AG10803 (cell line): ENCODE data around the gene TSBP1.

Experiments used
- DNase-seq: peaks from one replicate; pipeline ENCODE4 v3.0.0; 2010; ENCODE audit warnings: low read depth
- H3K4me3 ChIP-seq: 2 replicates; pipeline ENCODE4 v1.5.1; 2011; ENCODE audit warnings: mild to moderate bottlenecking, low read length, control low read depth
- TF ChIP-seq, protein P1 (sequence below): conservative IDR thresholded peaks from 2 replicates; pipeline ENCODE4 v1.5.1; 2011; ENCODE audit warnings: mild to moderate bottlenecking, low read length, control low read depth, inconsistent platforms

Gene TSBP1

DNA sequence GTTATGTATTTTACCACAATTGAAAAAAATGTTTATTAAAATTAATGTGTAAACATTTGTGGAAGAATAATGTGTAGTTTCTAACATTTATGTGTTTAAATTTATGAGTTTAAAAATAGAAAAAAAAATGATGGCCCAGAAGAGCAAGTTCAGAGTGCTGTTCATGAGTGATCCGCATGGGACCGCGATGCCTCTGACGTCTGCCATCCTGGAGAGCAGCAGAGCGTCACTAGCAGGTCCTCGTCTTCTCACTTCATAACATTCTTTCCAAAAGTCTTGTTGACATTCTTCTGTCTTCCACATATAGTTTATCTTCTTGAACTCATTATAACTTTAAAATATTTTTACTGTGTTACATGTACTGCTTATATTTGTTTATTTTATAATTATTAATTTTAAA lies 19.8 kb upstream of the TSBP1 start:
- TF ChIP-seq, protein P1, sequence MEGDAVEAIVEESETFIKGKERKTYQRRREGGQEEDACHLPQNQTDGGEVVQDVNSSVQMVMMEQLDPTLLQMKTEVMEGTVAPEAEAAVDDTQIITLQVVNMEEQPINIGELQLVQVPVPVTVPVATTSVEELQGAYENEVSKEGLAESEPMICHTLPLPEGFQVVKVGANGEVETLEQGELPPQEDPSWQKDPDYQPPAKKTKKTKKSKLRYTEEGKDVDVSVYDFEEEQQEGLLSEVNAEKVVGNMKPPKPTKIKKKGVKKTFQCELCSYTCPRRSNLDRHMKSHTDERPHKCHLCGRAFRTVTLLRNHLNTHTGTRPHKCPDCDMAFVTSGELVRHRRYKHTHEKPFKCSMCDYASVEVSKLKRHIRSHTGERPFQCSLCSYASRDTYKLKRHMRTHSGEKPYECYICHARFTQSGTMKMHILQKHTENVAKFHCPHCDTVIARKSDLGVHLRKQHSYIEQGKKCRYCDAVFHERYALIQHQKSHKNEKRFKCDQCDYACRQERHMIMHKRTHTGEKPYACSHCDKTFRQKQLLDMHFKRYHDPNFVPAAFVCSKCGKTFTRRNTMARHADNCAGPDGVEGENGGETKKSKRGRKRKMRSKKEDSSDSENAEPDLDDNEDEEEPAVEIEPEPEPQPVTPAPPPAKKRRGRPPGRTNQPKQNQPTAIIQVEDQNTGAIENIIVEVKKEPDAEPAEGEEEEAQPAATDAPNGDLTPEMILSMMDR: no peak
- H3K4me3 ChIP-seq: no peak overlapping the region
- DNase-seq: no peak

DNA sequence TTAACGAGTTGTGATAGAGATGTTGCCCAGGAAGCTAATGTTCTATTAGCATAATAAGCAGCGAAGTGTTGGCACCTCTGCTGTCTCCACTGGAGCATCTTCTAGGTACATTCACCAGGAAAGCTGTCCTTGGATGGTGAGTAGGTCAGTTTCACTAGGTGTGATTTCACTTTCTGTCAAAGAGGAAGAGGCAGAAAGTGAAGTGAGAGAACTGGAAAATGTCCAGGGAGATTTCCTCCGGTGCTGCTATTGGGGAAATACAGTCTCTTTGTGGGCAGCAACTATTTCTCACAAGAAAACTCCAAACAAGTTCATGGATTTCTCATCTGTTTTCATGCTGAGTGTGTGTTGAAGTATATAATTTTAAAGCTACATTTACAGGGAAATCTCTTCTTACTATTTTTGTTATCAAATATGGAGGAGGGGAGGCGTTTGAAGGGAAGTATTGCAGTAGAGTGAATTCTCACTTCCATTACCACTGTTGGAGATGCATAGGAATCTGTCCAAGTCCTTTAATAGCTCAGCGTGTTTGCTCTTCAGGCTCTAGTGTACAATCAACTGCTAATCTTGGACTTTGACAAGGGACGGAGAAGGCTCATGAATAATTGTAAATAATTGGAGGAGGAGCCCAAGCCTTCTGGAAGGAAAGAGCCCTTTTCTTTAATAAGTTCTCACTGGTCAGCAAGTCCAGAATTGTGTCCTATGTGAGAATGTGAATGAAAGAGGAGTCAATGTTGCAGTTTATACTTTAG lies 16.1 kb upstream of the TSBP1 start:
- DNase-seq: no peak
- H3K4me3 ChIP-seq: no peak overlapping the region
- TF ChIP-seq, protein P1: no peak

DNA sequence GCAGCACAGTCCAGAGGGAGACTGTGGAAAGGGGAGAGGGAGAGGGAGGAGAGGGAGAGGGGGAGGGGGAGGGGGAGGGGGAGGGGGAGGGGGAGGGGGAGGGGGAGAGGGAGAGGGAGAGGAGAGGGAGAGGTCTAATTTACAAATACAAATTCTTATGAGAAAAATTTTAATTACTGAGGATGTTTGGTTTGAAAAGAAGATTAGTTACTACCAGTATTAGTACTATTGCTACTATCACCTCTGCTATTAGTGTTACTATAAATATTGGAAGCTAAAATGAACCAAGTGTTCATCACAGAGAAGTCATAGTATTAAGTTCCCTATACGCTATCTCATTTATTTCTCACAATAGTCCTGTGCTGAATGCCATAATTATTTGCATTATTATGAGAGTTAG lies 14.3 kb upstream of the TSBP1 start:
- no peak for DNase-seq
- H3K4me3 ChIP-seq: no peak overlapping the region
- TF ChIP-seq, protein P1: no peak

DNA sequence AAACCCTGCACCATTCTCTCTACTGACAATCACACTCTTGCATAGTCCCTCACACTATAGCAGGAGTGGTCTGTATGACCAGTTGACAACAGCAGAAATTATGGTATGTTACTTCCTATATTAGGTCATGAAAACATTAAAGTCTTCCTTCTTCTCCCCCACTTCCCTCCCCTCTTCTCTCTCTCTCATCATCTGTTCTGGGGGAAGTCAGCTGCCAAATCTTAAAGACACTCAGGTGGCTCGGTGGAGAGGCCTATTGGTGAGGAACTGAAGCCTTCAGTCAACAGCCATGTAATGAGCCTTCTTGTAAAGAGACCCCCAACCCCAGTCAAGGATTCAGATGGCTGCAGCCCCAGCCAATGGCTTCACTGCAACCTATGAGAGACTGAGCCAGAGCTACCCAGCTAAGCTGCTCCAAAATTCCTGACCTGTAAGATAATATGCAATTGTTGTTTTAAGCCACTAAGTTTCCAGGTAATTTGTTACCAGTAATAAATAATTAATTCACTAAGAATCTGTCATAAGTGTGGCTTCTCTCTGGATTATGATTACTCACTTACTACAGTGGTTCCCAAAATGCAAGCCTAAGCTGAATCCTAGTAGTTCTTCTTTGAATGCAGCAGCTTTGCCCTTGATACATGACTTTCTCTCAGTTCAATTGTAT lies 11.2 kb upstream of the TSBP1 start:
- TF ChIP-seq, protein P1: no peak
- DNase-seq: no peak

DNA sequence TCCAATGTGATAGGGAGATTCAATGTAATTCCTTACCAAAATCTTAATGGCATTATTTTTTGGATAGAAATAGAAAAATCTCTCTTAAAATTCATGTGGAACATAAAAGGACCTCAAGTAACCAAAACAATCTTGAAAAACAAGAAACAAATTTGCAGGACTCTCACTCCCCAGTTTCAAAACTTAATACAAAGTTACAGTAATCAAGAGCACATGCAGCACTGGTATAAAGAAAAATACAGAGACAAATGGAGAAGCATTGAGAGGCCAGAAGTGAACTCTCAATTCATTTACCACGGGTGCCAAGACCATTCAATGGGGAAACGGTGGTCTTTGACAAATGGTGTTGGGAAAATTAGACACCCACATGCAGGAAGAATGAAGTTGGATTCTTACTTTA lies 7.8 kb upstream of the TSBP1 start:
- TF ChIP-seq, protein P1: no peak
- H3K4me3 ChIP-seq: no peak overlapping the region
- DNase-seq: no peak

More for the DNA sequence above, 11.2 kb upstream of the TSBP1 start:
- H3K4me3 ChIP-seq: no peak overlapping the region

DNA sequence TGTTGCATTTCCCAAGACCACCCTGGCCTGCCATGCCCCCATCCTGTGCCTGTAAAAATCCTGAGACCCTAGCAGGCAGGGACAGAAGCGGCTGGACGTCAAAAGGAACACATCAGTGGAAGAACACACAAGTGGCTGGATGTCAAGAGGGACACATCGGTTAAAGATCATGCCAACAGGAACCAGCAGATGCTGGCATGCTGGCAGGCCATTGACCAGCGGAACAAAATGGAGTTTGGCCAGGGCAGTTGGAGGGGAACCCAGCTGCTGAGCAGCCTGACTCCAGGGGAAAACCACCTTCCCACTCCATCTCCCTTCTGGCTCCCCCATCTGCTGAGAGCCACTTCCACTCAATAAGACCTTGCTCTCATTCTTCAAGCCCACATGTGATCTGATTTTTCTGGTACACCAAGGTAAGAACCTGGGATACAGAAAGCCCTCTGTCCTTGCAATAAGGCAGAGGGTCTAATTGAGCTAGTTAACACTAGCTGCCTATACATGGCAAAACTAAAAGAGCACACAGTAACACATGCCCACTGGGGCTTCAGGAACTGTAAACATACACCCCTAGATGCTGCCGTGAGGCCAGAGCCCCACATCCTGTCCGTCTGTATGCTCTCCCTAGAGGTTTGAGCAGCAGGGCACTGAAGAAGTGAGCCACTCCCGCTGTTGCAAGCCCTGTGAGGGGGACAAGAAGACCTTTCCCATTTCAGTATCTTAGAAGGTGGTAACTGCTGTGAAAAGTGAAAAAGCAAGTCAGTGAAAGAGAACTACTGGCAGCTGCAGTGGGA lies 4.2 kb upstream of the TSBP1 start:
- TF ChIP-seq, protein P1: no peak
- no peak overlapping the region for H3K4me3 ChIP-seq
- no peak for DNase-seq
